Frontal cortex (tissue), 4 donors: Measurements from ENCODE around the gene DTD1. TPM values are rescaled to one million over a fixed set of nuclear protein-coding genes. Genes with fewer than 3 reads are reported as not detected.
"Not testable (repeated sequence)": the region's sequence is repeated elsewhere in the genome, so short reads cannot be mapped to it uniquely, and the experiment has no call there.

Experiments used
- DNase-seq, 2 donors: peaks; one replicate each; pipeline ENCODE4 v3.0.0; 2012; ENCODE audit warnings: low spot score in 2 of 2
- FAIRE-seq: peaks from 2 replicates; lab custom pipeline; 2012; peaks lifted over from hg19 to GRCh38; lab: Jason Lieb, UNC
- total RNA-seq: library from RNA; depleted of rRNA; stranded (reverse); fragments of >200 nt; gene quantifications from one replicate; pipeline ENCODE4 v1.2.3, GENCODE V29; 2014
- donor health status: control.
- donor health status: control.
- donor health status: control.

DTD1 gene
- total RNA-seq, 1 donor from 2014 or later = 98.2 TPM

DNA sequence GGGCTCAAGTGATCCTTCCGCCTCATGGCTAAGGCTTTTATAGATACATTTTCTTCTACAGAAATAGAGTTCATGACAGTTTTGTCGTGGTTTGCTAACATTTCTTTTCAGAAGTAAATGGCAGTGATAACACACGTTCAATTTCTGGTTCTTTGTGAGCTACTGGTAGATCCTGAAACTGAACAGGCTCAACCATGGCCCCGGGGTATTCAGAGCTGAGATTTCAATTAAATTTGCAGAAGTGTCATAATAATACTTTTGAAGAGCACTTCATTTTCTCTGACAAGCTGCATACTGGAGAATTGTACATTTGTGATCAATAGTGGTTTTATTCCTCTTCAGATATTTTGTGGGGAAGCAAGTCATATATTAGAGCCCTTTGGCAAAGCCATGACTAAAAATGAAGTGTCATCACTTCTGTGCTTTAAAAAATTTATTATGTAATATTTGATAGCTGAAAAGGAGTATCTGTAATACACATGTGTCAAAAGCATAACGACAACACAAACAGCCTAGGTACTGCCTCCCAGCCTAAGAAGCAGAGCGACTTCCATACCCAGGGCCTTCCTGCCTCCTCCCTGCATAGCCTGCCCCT, 141.5 kb downstream of the DTD1 start:
- DNase-seq (no peak), FAIRE-seq (no peak)

GRCh38 chr20:18731940-18732339, 144.1 kb downstream of the DTD1 start:
- DNase-seq = no peak
- no peak for FAIRE-seq

- no peak for DNase-seq
- no peak for FAIRE-seq
Observed at GRCh38 chr20:18734525-18735189, 146.8 kb downstream of the DTD1 start.

DNA sequence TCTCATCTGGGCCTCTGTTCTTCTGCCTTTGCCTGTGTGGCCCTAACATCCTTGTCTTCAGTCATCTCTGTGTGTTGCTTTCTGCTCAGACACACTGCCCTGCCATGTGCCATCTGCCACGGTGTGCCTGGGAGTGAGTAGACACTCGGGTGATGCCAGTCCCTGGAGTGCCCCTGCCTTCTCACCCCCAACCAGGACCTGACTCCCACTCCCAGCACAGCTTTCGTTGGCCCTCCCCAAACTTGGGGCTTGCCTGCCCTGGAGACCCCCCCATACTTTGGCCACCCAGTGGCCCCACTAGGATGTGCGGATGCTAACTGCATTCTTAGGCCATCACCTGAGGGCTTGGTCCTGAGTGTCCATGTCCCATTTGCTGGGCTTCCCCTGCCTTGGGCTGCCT, 149.3 kb downstream of the DTD1 start:
- no peak for FAIRE-seq
- no peak for DNase-seq

DNA sequence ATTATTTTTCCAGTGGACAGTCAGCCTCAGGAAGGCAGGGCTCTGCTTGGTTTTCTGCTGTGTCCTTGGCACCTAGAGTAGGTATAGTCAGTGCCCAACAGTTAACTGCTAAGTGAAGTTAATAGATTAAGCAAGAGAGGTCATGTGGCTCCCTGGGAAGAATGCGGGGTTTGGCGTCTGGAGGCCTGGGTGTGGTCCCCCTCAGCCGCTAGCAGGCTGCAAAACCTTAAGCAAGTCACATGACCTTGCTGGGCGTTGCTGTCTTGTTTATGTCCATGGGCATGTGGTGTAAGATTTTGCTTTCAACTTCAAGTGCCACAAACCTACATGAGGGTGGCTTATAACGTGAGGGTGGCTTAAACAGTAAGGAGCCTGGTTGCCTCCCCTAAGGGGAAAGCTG, 150.2 kb downstream of the DTD1 start:
- FAIRE-seq = no peak
- DNase-seq = no peak

DNA sequence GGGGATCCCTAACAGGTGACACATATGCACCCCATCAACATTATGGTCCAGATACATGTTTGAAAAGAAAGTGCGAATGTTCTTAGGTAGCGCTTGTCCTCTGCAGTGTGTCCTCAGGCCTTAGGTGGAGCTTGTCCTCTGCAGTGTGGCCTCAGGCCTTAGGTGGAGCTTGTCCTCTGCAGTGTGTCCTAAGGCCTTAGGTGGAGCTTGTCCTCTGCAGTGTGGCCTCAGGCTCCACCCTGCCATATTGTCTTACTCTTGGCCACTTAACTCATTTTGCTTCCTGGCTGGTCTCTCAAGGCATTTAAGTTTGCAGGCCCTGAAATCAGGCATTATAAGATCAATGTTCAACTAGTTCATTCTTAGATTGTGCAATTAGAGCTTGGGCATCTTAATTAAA, 151.0 kb downstream of the DTD1 start:
- FAIRE-seq (no peak), DNase-seq (no peak)

DNA sequence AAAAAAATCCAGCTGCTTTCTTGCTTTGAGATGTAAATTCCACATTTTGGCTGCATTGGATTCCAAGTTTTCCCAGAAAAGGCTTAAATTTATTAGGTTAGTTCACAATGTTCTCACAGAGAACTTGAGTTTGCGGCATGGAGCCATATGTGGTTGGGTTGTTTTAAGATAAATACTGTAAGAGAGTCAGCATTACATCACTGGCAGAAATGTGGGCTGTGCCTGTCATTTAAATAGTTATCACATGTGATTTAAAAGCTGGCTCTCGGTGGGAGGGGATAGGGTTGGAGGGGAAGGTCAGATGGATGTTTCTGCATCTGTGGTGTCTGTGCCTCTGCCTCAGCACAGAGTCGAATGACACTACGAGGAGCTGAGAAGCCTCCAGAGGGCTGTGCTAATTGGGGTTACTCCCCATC, 151.9 kb downstream of the DTD1 start:
- no peak for FAIRE-seq
- no peak for DNase-seq

DNA sequence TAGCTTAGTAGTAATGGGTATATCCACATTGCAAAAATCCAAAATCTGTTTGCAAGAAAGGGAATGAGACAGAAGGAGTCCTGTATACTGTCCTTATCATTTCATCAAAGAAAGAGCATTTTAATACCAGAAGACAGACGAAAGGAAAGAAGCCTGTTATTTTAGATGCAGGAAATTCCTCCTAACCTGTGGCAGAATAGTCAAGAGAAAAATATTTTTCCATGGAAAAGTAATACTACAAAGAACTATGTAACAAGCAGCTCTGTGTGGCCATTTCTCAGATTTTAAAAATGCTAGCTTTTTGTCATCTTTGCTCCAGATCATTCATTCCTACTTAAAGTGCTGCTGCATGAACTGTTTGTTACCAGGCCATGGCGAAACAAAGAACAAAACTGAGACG, 152.9 kb downstream of the DTD1 start:
- no peak for DNase-seq
- no peak for FAIRE-seq

DNA sequence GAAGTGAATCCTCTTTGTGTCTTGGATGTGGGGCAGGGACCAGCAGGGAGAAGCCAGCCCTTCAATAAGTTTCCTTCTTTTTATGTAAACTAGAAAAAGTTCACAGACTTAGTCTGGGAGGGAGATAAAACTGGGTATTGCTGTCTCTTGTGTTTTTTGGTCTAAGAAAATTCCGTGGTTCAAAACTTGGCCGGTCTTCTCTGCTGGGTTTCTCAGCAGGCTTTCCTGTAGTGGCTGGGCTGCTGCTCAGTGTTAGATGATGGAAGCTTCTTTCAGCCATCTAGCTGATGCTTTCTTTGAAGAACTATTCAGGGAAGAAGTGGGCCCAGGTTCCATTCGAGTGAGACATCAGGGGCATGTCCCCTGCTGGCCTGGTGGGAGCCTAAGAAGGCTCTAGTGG, 155.0 kb downstream of the DTD1 start:
- FAIRE-seq = no peak
- DNase-seq = no peak

DNA sequence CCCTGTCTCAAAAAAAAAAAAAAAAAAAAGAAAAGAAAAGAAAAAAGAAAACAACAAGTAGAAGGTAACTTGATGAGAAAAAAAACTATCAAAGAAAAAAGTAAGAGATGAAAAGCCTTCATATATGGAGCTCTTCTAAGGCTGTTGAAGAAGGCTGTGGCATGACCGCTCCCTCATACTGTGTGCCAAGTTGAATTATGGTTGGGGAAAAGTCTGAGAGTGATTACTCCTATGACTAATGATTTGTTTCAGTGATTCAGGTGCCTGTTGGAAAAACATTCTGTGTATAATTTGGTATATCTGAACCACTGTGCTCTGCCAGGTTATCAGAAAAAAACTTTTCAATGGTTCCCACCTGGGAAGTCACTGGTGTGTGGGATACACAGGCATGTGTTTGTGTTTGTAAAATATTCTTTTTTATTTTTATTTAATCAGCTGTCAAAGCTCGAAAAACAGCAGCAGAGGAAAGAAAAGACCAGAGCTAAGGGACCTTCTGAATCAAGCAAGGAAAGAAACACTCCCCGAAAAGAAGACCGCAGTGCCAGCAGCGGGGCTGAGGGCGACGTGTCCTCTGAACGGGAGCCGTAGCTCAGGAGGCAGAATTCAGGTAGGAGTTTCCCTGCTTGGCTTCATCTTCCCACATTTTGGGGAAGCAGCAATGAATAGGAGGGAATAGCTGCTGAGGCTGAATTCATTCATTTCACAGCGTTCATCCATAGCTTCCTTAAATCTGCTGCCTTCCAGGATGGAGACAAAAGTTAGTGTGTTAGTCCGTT, 156.0 kb downstream of the DTD1 start:
- FAIRE-seq (no peak), DNase-seq (no peak)

- FAIRE-seq = no peak
- no peak for DNase-seq
Observed at GRCh38 chr20:18747090-18747489, 159.2 kb downstream of the DTD1 start.

DNA sequence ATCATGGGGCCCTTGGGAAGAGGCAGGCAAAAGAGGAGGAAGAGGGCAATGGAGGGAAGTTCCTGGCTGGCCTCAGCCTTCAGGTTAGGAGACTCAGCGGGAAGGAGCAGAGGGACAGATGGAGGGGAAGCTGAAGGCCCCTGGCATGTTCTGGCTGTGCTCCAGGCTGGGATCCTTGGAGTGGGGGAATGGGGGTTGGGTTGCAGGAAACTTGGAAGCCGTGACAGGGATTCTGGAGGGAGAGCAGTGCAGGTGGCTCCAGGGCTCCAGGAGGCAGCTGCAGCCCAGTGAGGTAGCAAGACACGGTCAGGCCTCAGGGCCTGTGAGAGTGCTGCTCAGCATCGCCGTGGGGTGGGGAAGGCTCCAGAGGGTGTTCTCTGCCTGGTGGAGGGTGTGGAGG, 161.1 kb downstream of the DTD1 start:
- no peak for DNase-seq
- no peak for FAIRE-seq

DNA sequence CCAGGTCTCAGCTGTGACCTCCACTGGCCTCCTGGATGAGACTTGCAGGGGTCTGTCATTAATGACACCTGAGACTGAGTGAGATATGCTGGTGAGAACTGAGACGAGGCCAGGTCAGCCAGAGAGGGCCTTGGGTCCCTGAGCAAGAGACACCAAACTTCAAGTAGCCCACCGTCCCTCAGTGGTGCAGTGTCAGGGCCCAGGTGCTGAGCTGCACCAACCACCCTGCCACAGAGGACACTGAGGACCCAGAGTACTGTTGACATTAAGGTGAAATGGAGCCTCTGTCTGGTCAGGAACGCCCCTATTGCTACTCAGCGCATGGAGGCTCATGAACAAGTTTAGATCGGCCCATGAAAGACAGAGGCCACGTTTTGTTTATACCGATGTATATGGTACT, 161.7 kb downstream of the DTD1 start:
- DNase-seq (no peak), FAIRE-seq (no peak)

GRCh38 chr20:18750735-18751134, 162.9 kb downstream of the DTD1 start:
- no peak for FAIRE-seq
- DNase-seq = no peak

DNA sequence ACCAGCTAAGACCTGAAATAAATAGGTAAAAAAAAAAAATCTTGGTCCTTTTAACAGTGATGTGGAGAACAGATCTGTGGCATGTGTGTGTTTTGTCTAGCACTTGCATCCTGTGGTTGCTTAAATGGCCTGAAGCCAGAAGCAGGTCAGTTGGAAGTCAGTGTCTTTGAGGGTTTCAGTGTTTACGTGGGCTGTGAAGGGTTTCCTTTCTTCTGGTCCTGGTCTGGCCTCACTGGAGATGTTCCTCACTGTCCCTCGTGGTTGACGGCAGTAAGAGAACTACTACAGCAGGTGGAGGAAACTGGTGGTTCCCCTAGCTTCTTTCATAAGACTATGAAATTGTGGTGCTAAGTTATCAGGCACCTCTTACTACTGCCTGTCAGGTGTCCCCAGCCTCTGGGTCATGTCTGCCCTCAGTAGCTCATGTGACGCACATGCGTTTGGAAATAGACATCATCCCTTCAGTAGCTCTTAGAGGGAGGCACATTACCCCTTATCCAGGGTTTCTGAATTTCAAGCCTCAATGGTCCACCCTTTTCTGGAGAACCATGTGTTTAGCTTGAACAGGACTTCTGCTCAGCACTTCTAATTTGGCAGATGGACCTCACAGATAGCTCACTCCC, 166.3 kb downstream of the DTD1 start:
- DNase-seq (no peak), FAIRE-seq (no peak)

DNA sequence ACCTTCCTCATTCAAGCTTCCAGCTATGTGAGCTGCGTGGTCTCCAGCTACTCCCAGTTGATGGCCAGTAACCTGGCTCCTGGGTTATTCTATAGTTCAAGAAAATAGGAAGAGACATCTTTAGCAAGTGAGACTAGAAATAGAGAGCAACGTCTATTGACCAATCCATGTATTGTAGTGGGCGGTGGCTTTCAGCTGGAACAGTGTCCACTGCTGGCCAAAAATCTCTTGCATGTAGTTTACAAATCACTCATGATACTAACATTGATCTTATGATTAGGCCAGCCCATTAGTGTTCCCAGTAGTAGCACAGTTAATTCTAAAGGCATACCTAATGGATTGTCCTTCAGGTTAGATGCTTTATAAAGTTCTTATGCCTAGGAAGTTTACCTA, 166.8 kb downstream of the DTD1 start:
- FAIRE-seq = no peak
- no peak for DNase-seq

- DNase-seq, FAIRE-seq: not testable (repeated sequence)
Observed at GRCh38 chr20:18760852-18761251, 173.0 kb downstream of the DTD1 start.

- FAIRE-seq (no peak), DNase-seq (no peak)
Observed at GRCh38 chr20:18767676-18768075, 179.8 kb downstream of the DTD1 start.

GRCh38 chr20:18773566-18773965, 185.7 kb downstream of the DTD1 start:
- no peak for DNase-seq
- FAIRE-seq = no peak

DNA sequence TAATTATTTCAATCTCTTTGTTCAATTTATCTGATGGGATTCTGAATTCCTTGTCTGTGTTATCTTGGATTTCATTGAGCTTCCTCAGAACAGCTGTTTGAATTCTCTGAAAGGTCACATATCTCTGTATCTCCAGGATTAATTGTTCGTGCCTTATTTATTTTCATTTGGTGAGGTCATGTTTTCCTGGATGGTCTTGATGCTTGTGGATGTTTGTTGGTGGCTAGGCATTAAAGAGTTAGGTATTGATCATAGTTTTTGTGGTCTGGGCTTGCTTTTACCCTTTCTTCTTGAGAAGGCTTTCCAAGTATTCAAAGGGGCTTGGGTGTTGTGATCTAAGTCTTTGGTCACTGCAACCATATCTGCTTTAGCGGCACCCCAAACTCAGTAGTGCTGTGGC, 186.4 kb downstream of the DTD1 start:
- DNase-seq (no peak), FAIRE-seq (no peak)

DNA sequence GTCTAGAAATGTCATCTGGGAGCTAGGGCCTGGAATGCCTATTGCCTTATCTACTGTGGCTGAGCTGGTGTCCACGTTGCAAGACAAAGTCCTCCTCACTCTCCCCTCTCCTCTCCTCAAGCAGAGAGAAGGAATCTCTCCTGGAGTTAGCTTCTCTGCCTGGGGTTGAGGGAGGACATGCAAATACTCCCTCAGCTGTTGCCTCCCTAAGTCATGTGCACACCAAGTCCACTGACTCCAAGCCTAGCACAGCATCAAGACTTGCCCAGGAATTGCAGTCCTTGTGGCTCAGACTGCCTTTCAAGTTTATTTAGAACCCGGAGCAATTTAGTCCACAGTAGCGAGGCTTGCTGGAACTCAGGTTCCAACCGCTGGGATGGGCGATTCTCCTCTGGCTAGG, 187.8 kb downstream of the DTD1 start:
- no peak for DNase-seq
- FAIRE-seq = no peak
